Glomerular visceral epithelial cell (primary cell): ENCODE results near the gene P2RX2.

Source experiments
- DNase-seq: peaks from one replicate; pipeline ENCODE4 v3.0.0-alpha.2; 2016; ENCODE audit errors: extremely low spot score

Gene P2RX2

GRCh38 chr12:132638541-132639408 lies 20.2 kb downstream of the P2RX2 start:
- peak; percentile 58 for DNase-seq

GRCh38 chr12:132639956-132640520 lies 21.5 kb downstream of the P2RX2 start:
- DNase-seq: no peak

GRCh38 chr12:132640936-132641335 lies 22.4 kb downstream of the P2RX2 start:
- DNase-seq: no peak

GRCh38 chr12:132641811-132642650 lies 23.5 kb downstream of the P2RX2 start:
- DNase-seq: no peak

GRCh38 chr12:132642846-132643835 lies 24.6 kb downstream of the P2RX2 start:
- no peak for DNase-seq

GRCh38 chr12:132646850-132647249 lies 28.3 kb downstream of the P2RX2 start:
- no peak for DNase-seq

- DNase-seq: no peak
Observed at GRCh38 chr12:132647858-132648257, 29.3 kb downstream of the P2RX2 start.

- DNase-seq: no peak
Observed at GRCh38 chr12:132648616-132649225, 30.1 kb downstream of the P2RX2 start.

GRCh38 chr12:132649226-132649945 lies 30.8 kb downstream of the P2RX2 start:
- no peak for DNase-seq

- DNase-seq: no peak
Observed at GRCh38 chr12:132651444-132652100, 33.0 kb downstream of the P2RX2 start.

GRCh38 chr12:132653567-132654290 lies 35.2 kb downstream of the P2RX2 start:
- DNase-seq: no peak

- DNase-seq: no peak
Observed at GRCh38 chr12:132657004-132657727, 38.6 kb downstream of the P2RX2 start.

GRCh38 chr12:132658149-132658894 lies 39.7 kb downstream of the P2RX2 start:
- no peak for DNase-seq

GRCh38 chr12:132659146-132659545 lies 40.6 kb downstream of the P2RX2 start:
- DNase-seq: no peak

GRCh38 chr12:132660052-132660451 lies 41.5 kb downstream of the P2RX2 start:
- no peak for DNase-seq

GRCh38 chr12:132660996-132661395 lies 42.4 kb downstream of the P2RX2 start:
- no peak for DNase-seq

GRCh38 chr12:132661972-132662371 lies 43.4 kb downstream of the P2RX2 start:
- DNase-seq: no peak
